Measurements from ENCODE around the gene HIP1R. TPM values are rescaled to one million over a fixed set of nuclear protein-coding genes. Genes with fewer than 3 reads are reported as not detected.

HIP1R gene, protein sequence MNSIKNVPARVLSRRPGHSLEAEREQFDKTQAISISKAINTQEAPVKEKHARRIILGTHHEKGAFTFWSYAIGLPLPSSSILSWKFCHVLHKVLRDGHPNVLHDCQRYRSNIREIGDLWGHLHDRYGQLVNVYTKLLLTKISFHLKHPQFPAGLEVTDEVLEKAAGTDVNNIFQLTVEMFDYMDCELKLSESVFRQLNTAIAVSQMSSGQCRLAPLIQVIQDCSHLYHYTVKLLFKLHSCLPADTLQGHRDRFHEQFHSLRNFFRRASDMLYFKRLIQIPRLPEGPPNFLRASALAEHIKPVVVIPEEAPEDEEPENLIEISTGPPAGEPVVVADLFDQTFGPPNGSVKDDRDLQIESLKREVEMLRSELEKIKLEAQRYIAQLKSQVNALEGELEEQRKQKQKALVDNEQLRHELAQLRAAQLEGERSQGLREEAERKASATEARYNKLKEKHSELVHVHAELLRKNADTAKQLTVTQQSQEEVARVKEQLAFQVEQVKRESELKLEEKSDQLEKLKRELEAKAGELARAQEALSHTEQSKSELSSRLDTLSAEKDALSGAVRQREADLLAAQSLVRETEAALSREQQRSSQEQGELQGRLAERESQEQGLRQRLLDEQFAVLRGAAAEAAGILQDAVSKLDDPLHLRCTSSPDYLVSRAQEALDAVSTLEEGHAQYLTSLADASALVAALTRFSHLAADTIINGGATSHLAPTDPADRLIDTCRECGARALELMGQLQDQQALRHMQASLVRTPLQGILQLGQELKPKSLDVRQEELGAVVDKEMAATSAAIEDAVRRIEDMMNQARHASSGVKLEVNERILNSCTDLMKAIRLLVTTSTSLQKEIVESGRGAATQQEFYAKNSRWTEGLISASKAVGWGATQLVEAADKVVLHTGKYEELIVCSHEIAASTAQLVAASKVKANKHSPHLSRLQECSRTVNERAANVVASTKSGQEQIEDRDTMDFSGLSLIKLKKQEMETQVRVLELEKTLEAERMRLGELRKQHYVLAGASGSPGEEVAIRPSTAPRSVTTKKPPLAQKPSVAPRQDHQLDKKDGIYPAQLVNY
- total RNA-seq (2022; extraction: Qiagen RNA extraction; ENCODE audit: low read depth) = 20.6 to 29.5 TPM (median 26.6 TPM) in 5 replicates

DNA sequence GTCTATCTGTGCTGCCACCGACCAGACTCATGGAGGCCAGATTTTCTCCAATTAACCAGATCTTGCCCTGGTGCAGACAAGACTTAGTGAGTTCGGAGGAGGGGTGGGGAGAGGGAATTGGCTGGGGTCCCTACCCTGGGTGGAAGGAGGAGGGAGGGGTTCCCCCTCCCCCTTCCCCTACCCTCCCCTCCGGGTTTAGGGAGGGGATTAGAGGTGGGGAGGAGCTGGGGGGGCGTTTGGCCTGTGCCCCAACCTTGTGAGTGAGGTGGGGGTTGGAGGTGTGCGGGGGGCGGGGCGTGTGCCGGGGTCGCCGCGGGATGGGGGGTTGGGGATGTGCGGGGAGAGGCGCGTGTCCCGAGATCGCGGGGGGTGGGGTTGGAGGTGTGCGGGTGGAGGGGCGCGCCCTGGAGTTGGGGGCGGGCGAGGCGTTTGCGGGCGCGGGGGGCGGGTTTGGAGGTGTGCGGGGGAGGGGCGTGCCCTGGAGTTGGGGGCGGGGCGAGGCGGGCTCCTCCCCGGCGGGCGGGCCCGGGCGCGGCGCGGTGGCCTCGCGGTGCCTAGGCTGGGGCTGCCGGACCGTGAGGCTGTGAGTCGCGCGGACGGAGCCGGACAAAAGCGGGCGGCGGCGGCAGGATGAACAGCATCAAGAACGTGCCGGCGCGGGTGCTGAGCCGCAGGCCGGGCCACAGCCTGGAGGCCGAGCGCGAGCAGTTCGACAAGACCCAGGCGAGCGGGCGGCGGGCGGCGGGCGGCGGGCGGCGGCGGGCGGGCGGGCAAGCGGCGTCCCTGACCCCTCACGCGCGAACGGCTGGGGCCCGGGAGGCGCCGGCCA lies at the start of gene HIP1R:
TSS of gene HIP1R (plus strand) at position 537 of the 829 bp plus-strand sequence. CDS start at position 631, 94 bp downstream.

GRCh38 chr12:122895704-122896636 lies 60.7 kb downstream of the HIP1R start, which contains the start of gene VPS37B:
Gene VPS37B, minus strand, starts transcription at chr12:122896124. Its CDS starts 62 bp downstream, at chr12:122896062.

Other genes starting within 250 kb of the HIP1R start
- gene HCAR2, start 132.1 kb upstream of the HIP1R start, total RNA-seq (2022; extraction: Qiagen RNA extraction; ENCODE audit: low read depth) = 0.06 TPM in 1 of 5 replicates, not detected in the others
- 0.17 TPM in 1 of 5 replicates, not detected in the others for gene HCAR3, start 118.6 kb upstream of the HIP1R start, total RNA-seq (2022; extraction: Qiagen RNA extraction; ENCODE audit: low read depth)
- gene HCAR1, start 104.6 kb upstream of the HIP1R start, total RNA-seq (2022; extraction: Qiagen RNA extraction; ENCODE audit: low read depth) = 0.03 to 0.07 TPM (median 0.06 TPM) in 4 of 5 replicates, not detected in the other
- gene DENR, start 82.6 kb upstream of the HIP1R start, total RNA-seq (2022; extraction: Qiagen RNA extraction; ENCODE audit: low read depth) = 51.7 to 58.3 TPM (median 56.0 TPM) in 5 replicates
- gene CCDC62, start 60.9 kb upstream of the HIP1R start, total RNA-seq (2022; extraction: Qiagen RNA extraction; ENCODE audit: low read depth) = 0.07 to 0.10 TPM (median 0.08 TPM) in 3 of 5 replicates, not detected in the others
- 28.8 to 34.1 TPM (median 33.4 TPM) in 5 replicates for gene VPS37B, start 60.7 kb downstream of the HIP1R start, total RNA-seq (2022; extraction: Qiagen RNA extraction; ENCODE audit: low read depth)
- gene ABCB9, start 131.0 kb downstream of the HIP1R start, total RNA-seq (2022; extraction: Qiagen RNA extraction; ENCODE audit: low read depth) = 9.6 to 13.1 TPM (median 12.2 TPM) in 5 replicates
- gene OGFOD2, start 139.8 kb downstream of the HIP1R start, total RNA-seq (2022; extraction: Qiagen RNA extraction; ENCODE audit: low read depth) = 12.4 to 17.4 TPM (median 16.1 TPM) in 5 replicates
- gene ARL6IP4, start 145.2 kb downstream of the HIP1R start, total RNA-seq (2022; extraction: Qiagen RNA extraction; ENCODE audit: low read depth) = 207 to 273 TPM (median 241 TPM) in 5 replicates